Stimulated activated naive B cell treated with anti-CD40 and anti-IgM and Interleukin-4, amounts not matched to agents 10 μg/mL and 1 μg/mL and 100 μg/mL, for 72 hours (primary cell): ENCODE results near the gene PCNX2.

Experiments
- ATAC-seq, 2 donors: fragments of 150-1000 bp; cut with Tn5 transposase; replicated peaks; 2 replicates each; pipeline ENCODE4 v1.10.0; 2021; ENCODE audit warnings: moderate library complexity in 1 of 2
- DNase-seq: peaks from one replicate; pipeline ENCODE4 v3.0.0; 2021
- H3K27ac Mint-ChIP-seq: one replicate; pipeline ENCODE4 v1.8.0; 2022; ENCODE audit warnings: mild to moderate bottlenecking, mixed read lengths
- H3K27me3 Mint-ChIP-seq, 2 donors: one replicate each; pipeline ENCODE4 v1.8.0; 2022; ENCODE audit warnings: mixed read lengths in 2 of 2
- H3K36me3 Mint-ChIP-seq, 2 donors: one replicate each; pipeline ENCODE4 v1.8.0; 2022; ENCODE audit warnings: mixed read lengths in 2 of 2, mild to moderate bottlenecking in 1 of 2
- H3K4me1 Mint-ChIP-seq, 2 donors: one replicate each; pipeline ENCODE4 v1.8.0; 2022; ENCODE audit warnings: mixed read lengths in 2 of 2, mild to moderate bottlenecking in 1 of 2
- H3K4me3 Mint-ChIP-seq, 2 donors: one replicate each; pipeline ENCODE4 v1.8.0; 2022; ENCODE audit warnings: mild to moderate bottlenecking in 2 of 2, mixed read lengths in 2 of 2, moderate library complexity in 1 of 2
- H3K9me3 Mint-ChIP-seq, 2 donors: one replicate each; pipeline ENCODE4 v1.8.0; 2022; ENCODE audit warnings: mixed read lengths in 2 of 2, mild to moderate bottlenecking in 1 of 2

PCNX2 gene

GRCh38 chr1:233064988-233065387 lies 230.5 kb downstream of the PCNX2 start:
- H3K27ac Mint-ChIP-seq, result no peak overlapping the region
- H3K36me3 Mint-ChIP-seq, result peaks cover 16 to 20% of the 10 kb centered on the region in 2 donors
- H3K9me3 Mint-ChIP-seq, result peaks cover 4 to 7% of the 10 kb centered on the region in 2 donors
- no peak for DNase-seq
- H3K4me3 Mint-ChIP-seq, result no peak overlapping the region
- no peak for ATAC-seq
- no peaks in the 10 kb centered on the region for H3K27me3 Mint-ChIP-seq
- H3K4me1 Mint-ChIP-seq, result no peaks in the 10 kb centered on the region

GRCh38 chr1:233063462-233063861 lies 232.1 kb downstream of the PCNX2 start:
- no peaks in the 10 kb centered on the region for H3K27me3 Mint-ChIP-seq
- H3K4me3 Mint-ChIP-seq, result no peak overlapping the region
- peaks cover 16 to 20% of the 10 kb centered on the region in 2 donors for H3K36me3 Mint-ChIP-seq
- DNase-seq (no peak), ATAC-seq (no peak)
- H3K9me3 Mint-ChIP-seq, result peaks cover 4 to 10% of the 10 kb centered on the region in 2 donors
- no peaks in the 10 kb centered on the region for H3K4me1 Mint-ChIP-seq
- H3K27ac Mint-ChIP-seq, result no peak overlapping the region

GRCh38 chr1:233061265-233061664 lies 234.3 kb downstream of the PCNX2 start:
- H3K27me3 Mint-ChIP-seq, result no peaks in the 10 kb centered on the region
- H3K4me1 Mint-ChIP-seq, result no peaks in the 10 kb centered on the region
- peaks cover 4 to 6% of the 10 kb centered on the region in 2 donors for H3K9me3 Mint-ChIP-seq
- no peak for DNase-seq
- H3K36me3 Mint-ChIP-seq, result peaks cover 9 to 13% of the 10 kb centered on the region in 2 donors
- H3K4me3 Mint-ChIP-seq, result no peak overlapping the region
- ATAC-seq, result no peak
- H3K27ac Mint-ChIP-seq, result no peak overlapping the region

- Mint-ChIP-seq H3K27me3 (no peaks in the 10 kb centered on the region), H3K4me3 (no peak overlapping the region), H3K27ac (no peak overlapping the region), H3K9me3 (peaks cover 3 to 4% of the 10 kb centered on the region in 2 donors), H3K36me3 (peaks cover 4 to 10% of the 10 kb centered on the region in 2 donors), H3K4me1 (no peaks in the 10 kb centered on the region)
- DNase-seq, result no peak
- ATAC-seq, result no peak
These were observed 235.0 kb downstream of the PCNX2 start for GRCh38 chr1:233060461-233060994.

GRCh38 chr1:233057836-233058235 lies 237.7 kb downstream of the PCNX2 start:
- Mint-ChIP-seq H3K27me3 (no peaks in the 10 kb centered on the region), H3K36me3 (peaks cover 0 to 14% of the 10 kb centered on the region in 2 donors), H3K9me3 (peaks cover 0 to 3% of the 10 kb centered on the region in 2 donors), H3K4me1 (no peaks in the 10 kb centered on the region), H3K27ac (no peak overlapping the region), H3K4me3 (no peak overlapping the region)
- ATAC-seq (no peak), DNase-seq (no peak)

DNA sequence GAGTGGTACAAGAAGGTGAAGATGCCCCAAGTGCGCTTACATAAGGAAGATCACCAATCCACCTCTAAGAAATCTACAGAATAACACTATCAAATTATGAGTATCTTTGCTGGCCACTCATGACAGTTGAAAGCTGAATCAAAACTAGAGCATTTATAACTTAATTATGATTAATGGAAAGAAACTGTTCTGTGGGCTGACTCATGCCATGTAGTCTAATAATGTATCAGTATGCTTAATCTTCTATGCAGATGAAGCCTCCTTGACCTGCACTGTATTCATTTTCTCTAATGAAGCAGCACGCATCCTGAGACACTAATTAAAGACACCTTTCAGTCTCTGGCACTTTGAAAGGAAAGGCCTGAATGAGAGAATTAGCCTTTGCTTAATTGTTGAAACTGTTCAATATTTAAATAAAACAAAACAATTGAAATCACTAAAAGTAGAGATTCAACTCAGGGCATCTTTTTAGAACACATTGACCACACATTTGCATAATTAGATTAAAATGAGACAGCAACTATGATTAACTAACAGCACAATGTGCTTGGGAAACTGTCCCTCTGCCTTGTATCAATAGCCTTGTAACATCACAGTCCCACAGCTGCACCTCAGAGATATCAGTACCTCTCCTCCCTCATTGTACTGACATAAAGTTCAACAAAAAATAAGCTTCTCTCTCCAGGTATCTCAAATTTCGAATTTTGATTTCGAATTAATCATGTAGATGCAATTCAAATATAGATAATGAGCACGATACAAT lies 239.5 kb downstream of the PCNX2 start:
- Mint-ChIP-seq H3K36me3 (peaks cover 2 to 21% of the 10 kb centered on the region in 2 donors), H3K4me3 (no peak overlapping the region), H3K9me3 (peaks cover 0 to 3% of the 10 kb centered on the region in 2 donors), H3K4me1 (no peaks in the 10 kb centered on the region), H3K27me3 (no peaks in the 10 kb centered on the region), H3K27ac (no peak overlapping the region)
- ATAC-seq, result no peak
- DNase-seq, result no peak

DNA sequence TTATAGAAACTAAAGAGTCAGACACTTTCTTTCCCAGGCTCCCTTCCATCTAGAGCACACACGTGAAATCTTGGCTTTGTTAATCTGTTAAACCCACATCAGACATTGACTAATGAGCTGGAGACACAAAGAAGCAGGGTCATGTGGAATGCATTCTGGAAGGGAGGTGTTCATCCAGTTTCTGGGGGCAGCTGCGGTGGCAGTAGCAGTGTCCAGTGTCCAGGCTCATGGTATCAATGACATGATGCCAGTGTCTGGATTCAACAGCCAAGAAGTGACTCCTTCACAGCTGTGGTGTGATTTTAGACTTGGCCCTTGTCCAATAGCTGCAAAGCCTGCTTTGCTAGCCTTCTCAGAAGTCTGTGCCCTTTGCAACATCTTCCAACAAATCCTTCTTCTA lies 249.9 kb downstream of the PCNX2 start:
- H3K9me3 Mint-ChIP-seq, result peaks cover 7 to 18% of the 10 kb centered on the region in 2 donors
- H3K27me3 Mint-ChIP-seq, result no peaks in the 10 kb centered on the region
- no peak overlapping the region for H3K4me3 Mint-ChIP-seq
- H3K36me3 Mint-ChIP-seq, result peaks cover 21 to 48% of the 10 kb centered on the region in 2 donors
- DNase-seq (no peak), ATAC-seq (no peak)
- H3K27ac Mint-ChIP-seq, result no peak overlapping the region
- H3K4me1 Mint-ChIP-seq, result peaks cover 0 to 1% of the 10 kb centered on the region in 2 donors

DNA sequence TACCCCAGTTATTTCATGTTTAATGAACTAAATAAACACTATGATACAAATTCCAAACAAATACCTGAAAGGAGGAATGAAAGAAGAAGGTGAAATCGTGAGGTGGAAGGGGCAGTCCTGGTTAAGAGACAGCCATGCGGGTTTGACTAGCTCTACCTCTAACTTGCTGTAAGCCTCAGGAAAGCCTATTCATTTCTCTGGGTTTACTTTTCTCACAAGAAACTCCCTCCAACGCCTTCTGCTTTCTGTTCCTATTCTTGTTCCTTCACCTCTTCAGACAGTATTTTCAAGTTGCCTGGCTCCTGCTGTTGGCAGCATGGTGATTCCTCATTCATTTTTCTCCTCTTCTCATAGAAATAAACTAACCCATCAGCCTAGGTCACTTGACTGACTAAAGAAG lies 252.7 kb downstream of the PCNX2 start:
- H3K27ac Mint-ChIP-seq, result no peak overlapping the region

GRCh38 chr1:233040494-233040893 lies 255.0 kb downstream of the PCNX2 start:
- no peaks in the 10 kb centered on the region for H3K9me3 Mint-ChIP-seq
- H3K4me3 Mint-ChIP-seq, result no peak overlapping the region
- no peak for DNase-seq
- H3K36me3 Mint-ChIP-seq, result peaks cover 4 to 12% of the 10 kb centered on the region in 2 donors
- no peaks in the 10 kb centered on the region for H3K27me3 Mint-ChIP-seq
- peaks cover 0 to 1% of the 10 kb centered on the region in 2 donors for H3K4me1 Mint-ChIP-seq
- no peak overlapping the region for H3K27ac Mint-ChIP-seq
- no peak for ATAC-seq

More for the DNA sequence above, 252.7 kb downstream of the PCNX2 start:
- H3K4me3 Mint-ChIP-seq, result no peak overlapping the region
- no peak for DNase-seq
- ATAC-seq, result no peak
- peaks cover 0 to 1% of the 10 kb centered on the region in 2 donors for H3K4me1 Mint-ChIP-seq
- peaks cover 8 to 28% of the 10 kb centered on the region in 2 donors for H3K36me3 Mint-ChIP-seq
- no peaks in the 10 kb centered on the region for H3K9me3 Mint-ChIP-seq
- no peaks in the 10 kb centered on the region for H3K27me3 Mint-ChIP-seq

DNA sequence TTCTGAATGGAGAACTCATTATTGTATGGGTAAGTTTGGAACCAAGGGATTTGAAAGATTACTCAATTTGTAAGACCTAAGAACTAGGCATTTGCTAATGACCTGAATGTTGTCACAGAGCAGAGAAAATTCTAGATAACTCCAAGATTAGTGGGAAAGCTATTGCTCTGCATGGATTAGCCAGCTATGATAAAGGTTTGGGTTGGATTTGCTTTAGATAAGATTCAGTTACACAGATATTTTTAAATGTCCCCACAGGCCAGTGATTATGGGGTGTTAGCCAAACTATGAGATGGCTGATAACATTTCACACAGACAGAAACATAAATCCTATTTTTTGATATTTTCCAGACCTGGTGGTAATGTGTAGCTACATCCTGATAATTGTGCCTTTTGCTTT lies 256.9 kb downstream of the PCNX2 start:
- peaks cover 0 to 1% of the 10 kb centered on the region in 2 donors for H3K4me1 Mint-ChIP-seq
- peaks cover 0 to 5% of the 10 kb centered on the region in 2 donors for H3K9me3 Mint-ChIP-seq
- H3K27ac Mint-ChIP-seq, result no peak overlapping the region
- H3K27me3 Mint-ChIP-seq, result no peaks in the 10 kb centered on the region
- ATAC-seq (no peak), DNase-seq (no peak)
- H3K36me3 Mint-ChIP-seq, result peaks cover 10 to 16% of the 10 kb centered on the region in 2 donors
- H3K4me3 Mint-ChIP-seq, result no peak overlapping the region

DNA sequence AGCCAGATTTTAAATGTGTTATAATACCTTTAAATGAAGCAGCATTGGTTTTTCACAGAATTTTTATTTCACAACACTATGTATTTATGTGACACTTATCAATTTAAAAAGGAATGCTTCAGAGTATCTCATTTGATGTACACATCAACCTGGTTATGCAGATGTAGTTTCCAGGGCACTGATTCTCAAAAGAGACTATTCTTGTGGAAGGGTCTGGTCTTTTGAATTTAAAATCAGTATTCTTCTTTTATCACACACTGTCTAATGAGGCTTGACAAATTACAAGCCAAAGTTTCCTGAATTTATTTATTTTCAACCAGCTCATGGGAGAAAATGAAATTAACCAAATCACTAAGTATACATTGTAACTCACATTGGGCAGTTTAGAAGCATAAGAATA lies 257.7 kb downstream of the PCNX2 start:
- H3K27me3 Mint-ChIP-seq, result no peaks in the 10 kb centered on the region
- H3K9me3 Mint-ChIP-seq, result peaks cover 0 to 5% of the 10 kb centered on the region in 2 donors
- H3K36me3 Mint-ChIP-seq, result peaks cover 10 to 16% of the 10 kb centered on the region in 2 donors
- H3K4me1 Mint-ChIP-seq, result peaks cover 1 to 6% of the 10 kb centered on the region in 2 donors
- H3K27ac Mint-ChIP-seq, result no peak overlapping the region
- H3K4me3 Mint-ChIP-seq, result no peak overlapping the region
- DNase-seq (no peak), ATAC-seq (no peak)

DNA sequence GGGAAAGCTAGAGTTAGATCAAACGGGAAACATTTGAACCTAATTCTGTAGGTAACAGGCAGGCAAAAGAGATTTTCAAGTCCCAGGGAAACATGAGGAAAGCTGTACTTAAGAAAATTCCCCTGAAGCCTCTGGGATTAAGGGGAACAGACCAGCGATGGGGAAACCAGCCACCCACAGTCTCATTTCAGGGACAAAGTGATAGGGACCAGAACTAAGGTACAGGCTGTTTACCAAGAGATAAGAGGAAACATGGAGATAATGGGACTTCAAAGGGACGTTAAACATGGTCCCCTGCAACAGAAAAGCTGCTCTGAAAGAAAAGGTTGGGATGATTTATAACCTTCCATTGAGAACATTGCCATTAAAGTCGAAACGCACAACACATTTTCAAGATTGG lies 260.7 kb downstream of the PCNX2 start:
- peaks cover 3 to 11% of the 10 kb centered on the region in 2 donors for H3K4me1 Mint-ChIP-seq
- ATAC-seq, result no peak
- H3K9me3 Mint-ChIP-seq, result peaks cover 0 to 5% of the 10 kb centered on the region in 2 donors
- no peak overlapping the region for H3K4me3 Mint-ChIP-seq
- H3K27me3 Mint-ChIP-seq, result no peaks in the 10 kb centered on the region
- DNase-seq, result no peak
- no peak overlapping the region for H3K27ac Mint-ChIP-seq
- peaks cover 7 to 8% of the 10 kb centered on the region in 2 donors for H3K36me3 Mint-ChIP-seq

GRCh38 chr1:233033361-233033760 lies 262.2 kb downstream of the PCNX2 start:
- no peak for ATAC-seq
- DNase-seq, result no peak
- H3K27ac Mint-ChIP-seq, result no peak overlapping the region

GRCh38 chr1:233032916-233033315 lies 262.6 kb downstream of the PCNX2 start:
- no peaks in the 10 kb centered on the region for H3K27me3 Mint-ChIP-seq

More at GRCh38 chr1:233033361-233033760, 262.2 kb downstream of the PCNX2 start:
- H3K27me3 Mint-ChIP-seq, result no peaks in the 10 kb centered on the region
- peaks cover 7 to 8% of the 10 kb centered on the region in 2 donors for H3K36me3 Mint-ChIP-seq
- H3K4me1 Mint-ChIP-seq, result peaks cover 3 to 11% of the 10 kb centered on the region in 2 donors
- H3K9me3 Mint-ChIP-seq, result peaks cover 0 to 5% of the 10 kb centered on the region in 2 donors
- H3K4me3 Mint-ChIP-seq, result no peak overlapping the region

DNA sequence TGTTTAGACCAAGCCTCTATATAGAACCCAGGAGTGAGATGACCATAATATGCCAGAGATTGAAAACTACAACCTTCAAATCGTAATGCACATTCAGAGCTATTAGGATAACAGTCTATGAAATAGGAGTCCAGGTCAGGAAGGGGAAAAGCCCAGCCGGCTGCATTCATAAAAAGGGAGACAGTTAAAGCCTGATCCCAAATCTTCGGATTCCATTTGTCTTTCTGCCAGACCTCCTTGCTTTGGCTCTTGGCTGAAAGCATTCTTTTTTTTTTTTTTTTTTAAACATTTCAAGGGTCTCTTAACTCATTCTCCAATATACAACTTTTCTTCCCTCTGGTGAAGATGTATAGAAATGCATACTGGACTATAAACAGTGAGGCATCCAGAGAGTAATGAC lies 264.0 kb downstream of the PCNX2 start:
- H3K4me1 Mint-ChIP-seq, result peaks cover 3 to 11% of the 10 kb centered on the region in 2 donors
- peaks cover 0 to 5% of the 10 kb centered on the region in 2 donors for H3K9me3 Mint-ChIP-seq
- DNase-seq, result no peak
- no peaks in the 10 kb centered on the region for H3K27me3 Mint-ChIP-seq
- ATAC-seq, result no peak
- H3K36me3 Mint-ChIP-seq, result peaks cover 7 to 8% of the 10 kb centered on the region in 2 donors
- no peak overlapping the region for H3K27ac Mint-ChIP-seq
- H3K4me3 Mint-ChIP-seq, result no peak overlapping the region

More at GRCh38 chr1:233032916-233033315, 262.6 kb downstream of the PCNX2 start:
- DNase-seq, result no peak
- Mint-ChIP-seq H3K36me3 (peaks cover 7 to 8% of the 10 kb centered on the region in 2 donors), H3K9me3 (peaks cover 0 to 5% of the 10 kb centered on the region in 2 donors), H3K4me3 (no peak overlapping the region), H3K27ac (no peak overlapping the region), H3K4me1 (peaks cover 3 to 11% of the 10 kb centered on the region in 2 donors)
- no peak for ATAC-seq
